OCI-LY3 (cell line): ENCODE measurements around the gene ANKRD44.

Source experiments
- H2AFZ ChIP-seq: fragments of 200-600, 300-600 bp; shearing (Covaris generic); 2 replicates; pipeline ENCODE4 v1.6.0; 2014; ENCODE audit warnings: antibody characterized with exemption, low read depth, low read length
- H3K27ac ChIP-seq: fragments of 200-600, 300-600 bp; sonication (generic); 2 replicates; pipeline ENCODE4 v1.5.1; 2014; ENCODE audit warnings: mild to moderate bottlenecking, low read length, moderate library complexity, mixed read lengths
- H3K27me3 ChIP-seq: fragments of 200-600, 300-600 bp; sonication (generic); 2 replicates; pipeline ENCODE4 v1.6.1; 2014; ENCODE audit warnings: low read depth, low read length, mixed read lengths
- H3K36me3 ChIP-seq: fragments of 200-600, 300-600 bp; sonication (generic); replicated peaks from 2 replicates; pipeline ENCODE3; 2014; ENCODE audit warnings: low read depth, low read length, mixed read lengths
- H3K4me1 ChIP-seq: fragments of 300-600, 200-600 bp; sonication (generic); 2 replicates; pipeline ENCODE4 v1.6.1; 2014; ENCODE audit warnings: low read length, mixed read lengths
- H3K4me2 ChIP-seq: fragments of 200-600, 300-600 bp; sonication (generic); 2 replicates; pipeline ENCODE4 v1.6.1; 2014; ENCODE audit warnings: low read length, mixed read lengths
- H3K4me3 ChIP-seq: fragments of 300-600, 200-600 bp; sonication (generic); 2 replicates; pipeline ENCODE4 v1.5.1; 2014; ENCODE audit warnings: antibody characterized with exemption, mild to moderate bottlenecking, low read length, moderate library complexity
- H3K79me2 ChIP-seq: fragments of 300-600, 200-600 bp; shearing (Covaris generic); 2 replicates; pipeline ENCODE4 v1.6.1; 2014; ENCODE audit warnings: mild to moderate bottlenecking, low read length, mixed read lengths
- H3K9ac ChIP-seq: fragments of 300-600, 200-600 bp; shearing (Covaris generic); 2 replicates; pipeline ENCODE4 v1.6.0; 2014; ENCODE audit warnings: mild to moderate bottlenecking, low read length, moderate library complexity
- H3K9me3 ChIP-seq: fragments of 200-600, 300-600 bp; shearing (Covaris generic); 2 replicates; pipeline ENCODE4 v1.6.1; 2014; ENCODE audit warnings: low read length, mixed read lengths; ENCODE audit not compliant: insufficient read depth
- H4K20me1 ChIP-seq: fragments of 200-600, 300-600 bp; sonication (generic); 2 replicates; pipeline ENCODE4 v1.6.1; 2016; ENCODE audit warnings: low read length, mixed read lengths; ENCODE audit not compliant: insufficient read depth
- CTCF ChIP-seq: fragments of 200-600, 300-600 bp; sonication (generic); IDR thresholded peaks from 2 replicates; pipeline ENCODE4 v1.5.1; 2014; ENCODE audit warnings: antibody characterized with exemption, low read length, low read depth
- EZH2phosphoT487 ChIP-seq: fragments of 200-600 bp; shearing (Covaris generic); IDR thresholded peaks from 2 replicates; pipeline ENCODE4 v1.6.1; 2018; ENCODE audit warnings: antibody characterized with exemption, mixed run types, low read depth

ANKRD44 gene

GRCh38 chr2:197339496-197340220 lies 29.1 kb upstream of the ANKRD44 start:
- TF ChIP-seq EZH2phosphoT487, result no peak
- TF ChIP-seq CTCF, result no peak
- H3K27me3 ChIP-seq, result no peaks in the 10 kb centered on the region
- no peaks in the 10 kb centered on the region for H3K9me3 ChIP-seq
- no peak overlapping the region for H3K27ac ChIP-seq
- no peak overlapping the region for H3K4me3 ChIP-seq
- H3K4me1 ChIP-seq, result no peaks in the 10 kb centered on the region
- H3K79me2 ChIP-seq, result no peaks in the 10 kb centered on the region
- no peaks in the 10 kb centered on the region for H4K20me1 ChIP-seq
- H3K4me2 ChIP-seq, result no peak overlapping the region
- H3K36me3 ChIP-seq, result peaks cover 11% of the 10 kb centered on the region
- H2AFZ ChIP-seq, result no peak overlapping the region
- no peak overlapping the region for H3K9ac ChIP-seq

GRCh38 chr2:197339016-197339415 lies 28.4 kb upstream of the ANKRD44 start:
- Histone ChIP-seq H3K4me2 (no peak overlapping the region), H3K79me2 (no peaks in the 10 kb centered on the region), H3K36me3 (peaks cover 11% of the 10 kb centered on the region), H3K27ac (no peak overlapping the region), H3K9me3 (no peaks in the 10 kb centered on the region), H3K4me3 (no peak overlapping the region), H3K27me3 (no peaks in the 10 kb centered on the region), H2AFZ (no peak overlapping the region), H3K4me1 (no peaks in the 10 kb centered on the region), H3K9ac (no peak overlapping the region), H4K20me1 (no peaks in the 10 kb centered on the region)
- TF ChIP-seq EZH2phosphoT487 (no peak), CTCF (no peak)

GRCh38 chr2:197332641-197333040 lies 22.1 kb upstream of the ANKRD44 start:
- Histone ChIP-seq H3K4me1 (no peaks in the 10 kb centered on the region), H3K9ac (no peak overlapping the region), H3K36me3 (peaks cover 28% of the 10 kb centered on the region), H3K79me2 (no peaks in the 10 kb centered on the region), H3K27me3 (no peaks in the 10 kb centered on the region), H3K9me3 (no peaks in the 10 kb centered on the region), H3K4me3 (no peak overlapping the region), H4K20me1 (no peaks in the 10 kb centered on the region), H3K27ac (no peak overlapping the region), H2AFZ (no peak overlapping the region), H3K4me2 (no peak overlapping the region)
- TF ChIP-seq CTCF (no peak), EZH2phosphoT487 (no peak)

GRCh38 chr2:197328461-197328860 lies 17.9 kb upstream of the ANKRD44 start:
- peaks cover 26% of the 10 kb centered on the region for H3K36me3 ChIP-seq
- H3K4me1 ChIP-seq, result peaks cover 8% of the 10 kb centered on the region
- no peak overlapping the region for H2AFZ ChIP-seq
- TF ChIP-seq EZH2phosphoT487, result no peak
- TF ChIP-seq CTCF, result no peak
- no peaks in the 10 kb centered on the region for H4K20me1 ChIP-seq
- H3K9me3 ChIP-seq, result no peaks in the 10 kb centered on the region
- H3K4me2 ChIP-seq, result no peak overlapping the region
- no peak overlapping the region for H3K4me3 ChIP-seq
- no peaks in the 10 kb centered on the region for H3K79me2 ChIP-seq
- no peaks in the 10 kb centered on the region for H3K27me3 ChIP-seq
- no peak overlapping the region for H3K27ac ChIP-seq
- H3K9ac ChIP-seq, result no peak overlapping the region
